A549 (cell line): ENCODE data around the gene SPECC1L.
"Not testable (repeated sequence)": the region's sequence is repeated elsewhere in the genome, so short reads cannot be mapped to it uniquely, and the experiment has no call there.

Experiments used
- CHD4 ChIP-seq: fragments of 200-600 bp; sonication (generic); IDR thresholded peaks from 2 replicates; pipeline ENCODE4 v1.6.1; 2016; ENCODE audit warnings: antibody characterized with exemption, mild to moderate bottlenecking, borderline replicate concordance
- CTCF ChIP-seq: fragments of >200 bp; sonication (Bioruptor Twin); formaldehyde crosslinking; IDR thresholded peaks from 3 replicates; pipeline ENCODE4 v1.5.1; 2016
- HOXA7 ChIP-seq: fragments of 250-450 bp; sonication (Bioruptor Pico); IDR thresholded peaks from 2 replicates; pipeline ENCODE4 v1.5.0; 2020; ENCODE audit warnings: mild to moderate bottlenecking, moderate library complexity
- KDM5A ChIP-seq: fragments of 200-600 bp; sonication (generic); IDR thresholded peaks from 2 replicates; pipeline ENCODE4 v1.6.1; 2016; ENCODE audit warnings: antibody characterized with exemption, mild to moderate bottlenecking
- MAZ ChIP-seq: fragments of 150-350 bp; IDR thresholded peaks from 2 replicates; pipeline ENCODE4 v1.6.1; 2014; ENCODE audit warnings: antibody characterized with exemption, low read depth, low read length, borderline replicate concordance
- NR3C1 ChIP-seq: fragments of >200 bp; sonication (Bioruptor Twin); formaldehyde crosslinking; IDR thresholded peaks from 3 replicates; pipeline ENCODE4 v1.6.1; 2017
- POLR2A ChIP-seq: IDR thresholded peaks from 2 replicates; pipeline ENCODE4 v1.6.1; 2012; ENCODE audit warnings: mild to moderate bottlenecking, low read length
- RAD21 ChIP-seq, 2 experiments: fragments of >200 bp in 1 of 2; sonication (Bioruptor Twin) in 1 of 2; formaldehyde crosslinking in 1 of 2; IDR thresholded peaks in 1 of 2; conservative IDR thresholded peaks in 1 of 2; 2 replicates in 1 of 2; 3 replicates in 1 of 2; pipeline ENCODE4 v1.6.1; 2012 to 2018; ENCODE audit warnings: inconsistent platforms in 1 of 2
- RCOR1 ChIP-seq: fragments of 150-350 bp; IDR thresholded peaks from 2 replicates; pipeline ENCODE4 v1.6.1; 2014; ENCODE audit warnings: antibody characterized with exemption, low read length, low read depth
- REST ChIP-seq: fragments of 200-600 bp; sonication (generic); IDR thresholded peaks from 2 replicates; pipeline ENCODE4 v1.6.1; 2016; ENCODE audit warnings: antibody characterized with exemption, mild to moderate bottlenecking, moderate library complexity
- SREBF2 ChIP-seq: fragments of 450-650 bp; IDR thresholded peaks from 2 replicates; pipeline ENCODE4 v1.6.1; 2014; ENCODE audit warnings: mild to moderate bottlenecking, moderate library complexity
- ZSCAN20 ChIP-seq: fragments of 250-450 bp; sonication (Bioruptor Pico); IDR thresholded peaks from 2 replicates; pipeline ENCODE4 v1.8.0; 2022; ENCODE audit warnings: mild to moderate bottlenecking, moderate library complexity

- not testable (repeated sequence) for TF ChIP-seq CTCF; POLR2A; ZSCAN20 (CRISPR knock-in tag); MAZ; NR3C1; HOXA7 (CRISPR knock-in tag); RCOR1; SREBF2; CHD4; REST; KDM5A; RAD21 (conservative IDR thresholded peaks at IDR 0.05 in 1 of 2, IDR thresholded peaks at IDR 0.05 in 1 of 2)
Measured at GRCh38 chr22:24300522-24300921, 29.9 kb downstream of the SPECC1L start.
